Measurements from ENCODE around the gene PGF.

PGF gene

GRCh38 chr14:74891870-74892269 is 63.5 kb downstream of the PGF start:
- DNase-seq: no peak

All from activated CD4-positive, alpha-beta T cell treated with anti-CD3 and anti-CD28 coated beads, Interleukin-2, amount 50 U/mL, for 4 hours (primary cell).